Dermis microvascular lymphatic vessel endothelial cell (primary cell): ENCODE data around the gene OR52K2. TPM values are rescaled to one million over a fixed set of nuclear protein-coding genes. Genes with fewer than 3 reads are reported as not detected.
"Not testable (repeated sequence)": the region's sequence is repeated elsewhere in the genome, so short reads cannot be mapped to it uniquely, and the experiment has no call there.

ENCODE experiments used
- DNase-seq, 2 donors: peaks; one replicate each; pipeline versions ENCODE4 v3.0.0 to v3.0.0-alpha.2; 2010; ENCODE audit warnings: low read depth in 2 of 2
- total RNA-seq: library from RNA; depleted of rRNA; stranded (reverse); fragments of >200 nt; gene quantifications from 2 replicates; pipeline ENCODE4 v1.2.1, GENCODE V29; 2014

OR52K2 gene
- not detected in 2 replicates for total RNA-seq

GRCh38 chr11:4448995-4449394, at the start of gene OR52K2:
TSS of gene OR52K2 (plus strand) at chr11:4449295. CDS start at chr11:4449340, 45 bp downstream.
- DNase-seq = no peak

GRCh38 chr11:4406206-4406605, 42.9 kb upstream of the OR52K2 start:
- DNase-seq = not testable (repeated sequence)

- DNase-seq = no peak
Measured at GRCh38 chr11:4416306-4416705, 32.8 kb upstream of the OR52K2 start.

GRCh38 chr11:4416816-4417215, 32.3 kb upstream of the OR52K2 start:
- no peak for DNase-seq

- no peak for DNase-seq
Measured at GRCh38 chr11:4418403-4418802, 30.7 kb upstream of the OR52K2 start.

GRCh38 chr11:4430051-4430450, 19.0 kb upstream of the OR52K2 start:
- no peak for DNase-seq

- no peak for DNase-seq
Measured at GRCh38 chr11:4433856-4434255, 15.2 kb upstream of the OR52K2 start.

- DNase-seq = no peak
Measured at GRCh38 chr11:4436411-4436810, 12.7 kb upstream of the OR52K2 start.

GRCh38 chr11:4441515-4441914, 7.6 kb upstream of the OR52K2 start:
- no peak for DNase-seq

GRCh38 chr11:4443232-4443891, 5.7 kb upstream of the OR52K2 start:
- DNase-seq = no peak

- no peak for DNase-seq
Measured at GRCh38 chr11:4453118-4453517, 4.0 kb downstream of the OR52K2 start.

- no peak for DNase-seq
Measured at GRCh38 chr11:4454021-4454420, 4.9 kb downstream of the OR52K2 start.

GRCh38 chr11:4455419-4455818, 6.3 kb downstream of the OR52K2 start:
- DNase-seq = no peak

- no peak for DNase-seq
Measured at GRCh38 chr11:4459500-4459899, 10.4 kb downstream of the OR52K2 start.

- no peak for DNase-seq
Measured at GRCh38 chr11:4460151-4460550, 11.1 kb downstream of the OR52K2 start.

GRCh38 chr11:4464216-4465159, 15.4 kb downstream of the OR52K2 start:
- no peak for DNase-seq

GRCh38 chr11:4465407-4465806, 16.3 kb downstream of the OR52K2 start:
- DNase-seq = no peak

GRCh38 chr11:4466131-4466870, 17.2 kb downstream of the OR52K2 start:
- no peak for DNase-seq

GRCh38 chr11:4466871-4467442, 17.9 kb downstream of the OR52K2 start:
- DNase-seq = no peak

GRCh38 chr11:4467811-4468606, 18.9 kb downstream of the OR52K2 start:
- DNase-seq = no peak

- no peak for DNase-seq
Measured at GRCh38 chr11:4479644-4480043, 30.5 kb downstream of the OR52K2 start.
